GM21825 (cell line): ENCODE data around the gene UHRF2.
"Not testable (repeated sequence)": the region's sequence is repeated elsewhere in the genome, so short reads cannot be mapped to it uniquely, and the experiment has no call there.

Source experiments
- ATAC-seq: cut with Tn5 transposase; IDR thresholded peaks from one replicate; pipeline ENCODE4 v1.9.1; 2021; ENCODE audit warnings: mild to moderate bottlenecking, moderate library complexity; ENCODE audit not compliant: unreplicated experiment

UHRF2 gene

GRCh38 chr9:6479959-6480358 is 67.0 kb downstream of the UHRF2 start:
- no peak for ATAC-seq

GRCh38 chr9:6484210-6484609 is 71.2 kb downstream of the UHRF2 start:
- no peak for ATAC-seq

GRCh38 chr9:6488395-6488794 is 75.4 kb downstream of the UHRF2 start:
- ATAC-seq: no peak

- no peak for ATAC-seq
These were observed 76.1 kb downstream of the UHRF2 start for GRCh38 chr9:6489099-6489498.

GRCh38 chr9:6490863-6491262 is 77.9 kb downstream of the UHRF2 start:
- no peak for ATAC-seq

GRCh38 chr9:6495466-6495865 is 82.5 kb downstream of the UHRF2 start:
- ATAC-seq: no peak

GRCh38 chr9:6498982-6499381 is 86.0 kb downstream of the UHRF2 start:
- ATAC-seq: no peak

GRCh38 chr9:6501526-6502210 is 88.7 kb downstream of the UHRF2 start:
- ATAC-seq: no peak

GRCh38 chr9:6502399-6502798 is 89.4 kb downstream of the UHRF2 start:
- ATAC-seq: no peak

GRCh38 chr9:6506571-6506970 is 93.6 kb downstream of the UHRF2 start:
- no peak for ATAC-seq

GRCh38 chr9:6512085-6512657 is 99.2 kb downstream of the UHRF2 start:
- no peak for ATAC-seq

- ATAC-seq: no peak
These were observed 109.3 kb downstream of the UHRF2 start for GRCh38 chr9:6522263-6522662.

- ATAC-seq: no peak
These were observed 112.5 kb downstream of the UHRF2 start for GRCh38 chr9:6525326-6526045.

GRCh38 chr9:6535594-6535993 is 122.6 kb downstream of the UHRF2 start:
- ATAC-seq: no peak

GRCh38 chr9:6538666-6539071 is 125.7 kb downstream of the UHRF2 start:
- ATAC-seq: no peak

- ATAC-seq: not testable (repeated sequence)
These were observed 129.6 kb downstream of the UHRF2 start for GRCh38 chr9:6542617-6543016.

GRCh38 chr9:6543204-6543603 is 130.2 kb downstream of the UHRF2 start:
- no peak for ATAC-seq

GRCh38 chr9:6545017-6545691 is 132.2 kb downstream of the UHRF2 start:
- ATAC-seq: no peak

GRCh38 chr9:6549106-6549800 is 136.3 kb downstream of the UHRF2 start:
- no peak for ATAC-seq

- ATAC-seq: no peak
These were observed 138.1 kb downstream of the UHRF2 start for GRCh38 chr9:6551136-6551535.

GRCh38 chr9:6552033-6552432 is 139.0 kb downstream of the UHRF2 start:
- no peak for ATAC-seq
